HEK293 (cell line): ENCODE data around the gene TNNT3.
"Not testable (repeated sequence)": the region's sequence is repeated elsewhere in the genome, so short reads cannot be mapped to it uniquely, and the experiment has no call there.

ENCODE experiments used
- CTCF ChIA-PET: fragments of 350-600 bp; formaldehyde crosslinking; extraction: SDS; loops from one replicate; lab custom pipeline; 2021; ENCODE audit warnings: antibody characterized with exemption; lab: Yijun Ruan, JAX
- POLR2A ChIA-PET: fragments of 300-600 bp; formaldehyde crosslinking; extraction: SDS; loops from one replicate; lab custom pipeline; 2020; ENCODE audit warnings: antibody characterized with exemption, inconsistent platforms; lab: Yijun Ruan, JAX
- H3K27ac ChIP-seq: fragments of 200-500 bp; sonication (Bioruptor generic); 2 replicates; pipeline ENCODE4 v1.5.1; 2014; ENCODE audit warnings: low read depth, low read length, control low read depth, inconsistent platforms; ENCODE audit errors: extremely low read depth
- H3K36me3 ChIP-seq, 2 experiments: fragments of 200-500 bp in 1 of 2; sonication (Bioruptor generic) in 1 of 2; 1 replicate in 1 of 2; 2 replicates in 1 of 2; pipeline ENCODE4 v1.5.1; 2014 to 2017; ENCODE audit warnings: inconsistent platforms in 2 of 2, low read length in 2 of 2; ENCODE audit not compliant: control insufficient read depth in 2 of 2, insufficient read depth in 1 of 2
- H3K4me1 ChIP-seq: fragments of 200-500 bp; sonication (Bioruptor generic); 2 replicates; pipeline ENCODE4 v1.5.1; 2014; ENCODE audit warnings: mild to moderate bottlenecking, low read length, inconsistent platforms; ENCODE audit not compliant: control insufficient read depth, insufficient read depth
- H3K4me3 ChIP-seq: 2 replicates; pipeline ENCODE4 v1.5.1; 2011; ENCODE audit warnings: low read depth, mild to moderate bottlenecking, control low read depth, low read length, moderate library complexity
- H3K9me3 ChIP-seq: fragments of 200-500 bp; sonication (Bioruptor generic); 2 replicates; pipeline ENCODE4 v1.5.1; 2014; ENCODE audit warnings: low read depth, low read length, inconsistent platforms; ENCODE audit not compliant: control insufficient read depth, insufficient read depth
- GLIS2 ChIP-seq: fragments of 450-650 bp; formaldehyde crosslinking; IDR thresholded peaks from 2 replicates; pipeline ENCODE4 v1.5.1; 2016; ENCODE audit warnings: missing biosample characterization, missing genetic modification characterization
- HOXC10 ChIP-seq: sonication (generic); formaldehyde crosslinking; IDR thresholded peaks from 2 replicates; pipeline ENCODE4 v1.8.1; 2023; ENCODE audit warnings: mild to moderate bottlenecking, missing genetic modification reagents
- IKZF3 ChIP-seq: fragments of 450-650 bp; IDR thresholded peaks from 2 replicates; pipeline ENCODE4 v1.5.0; 2018; ENCODE audit warnings: missing biosample characterization, mild to moderate bottlenecking, missing genetic modification characterization, moderate library complexity
- KLF1 ChIP-seq: fragments of 450-650 bp; formaldehyde crosslinking; IDR thresholded peaks from 2 replicates; pipeline ENCODE4 v1.5.1; 2016; ENCODE audit warnings: missing biosample characterization, missing genetic modification characterization
- KLF17 ChIP-seq: fragments of 450-650 bp; formaldehyde crosslinking; IDR thresholded peaks from 2 replicates; pipeline ENCODE4 v1.5.1; 2016; ENCODE audit warnings: missing biosample characterization, missing genetic modification characterization
- PRDM6 ChIP-seq: fragments of 450-650 bp; formaldehyde crosslinking; IDR thresholded peaks from 2 replicates; pipeline ENCODE4 v1.5.1; 2017; ENCODE audit warnings: missing biosample characterization, missing genetic modification characterization
- SCRT1 ChIP-seq: fragments of 450-650 bp; formaldehyde crosslinking; IDR thresholded peaks from 2 replicates; pipeline ENCODE4 v1.5.1; 2016; ENCODE audit warnings: missing biosample characterization, missing genetic modification characterization, borderline replicate concordance
- ZBTB8A ChIP-seq: fragments of 450-650 bp; formaldehyde crosslinking; IDR thresholded peaks from 2 replicates; pipeline ENCODE4 v1.5.1; 2016; ENCODE audit warnings: missing biosample characterization, missing genetic modification characterization
- ZNF169 ChIP-seq: fragments of 450-650 bp; formaldehyde crosslinking; IDR thresholded peaks from 2 replicates; pipeline ENCODE4 v1.5.1; 2016; ENCODE audit warnings: missing biosample characterization, missing genetic modification characterization
- ZNF324 ChIP-seq: fragments of 450-650 bp; formaldehyde crosslinking; IDR thresholded peaks from 2 replicates; pipeline ENCODE4 v1.5.1; 2016; ENCODE audit warnings: missing biosample characterization, missing genetic modification characterization
- ZNF416 ChIP-seq: fragments of 450-650 bp; formaldehyde crosslinking; IDR thresholded peaks from 2 replicates; pipeline ENCODE4 v1.5.1; 2016; ENCODE audit warnings: missing biosample characterization, missing genetic modification characterization
- ZNF423 ChIP-seq: fragments of 450-650 bp; formaldehyde crosslinking; IDR thresholded peaks from 2 replicates; pipeline ENCODE4 v1.5.1; 2016; ENCODE audit warnings: missing biosample characterization, missing genetic modification characterization
- ZNF426 ChIP-seq: fragments of 450-650 bp; formaldehyde crosslinking; IDR thresholded peaks from 2 replicates; pipeline ENCODE4 v1.5.1; 2017; ENCODE audit warnings: missing biosample characterization, missing genetic modification characterization, mild to moderate bottlenecking, inconsistent platforms, moderate library complexity
- ZNF660 ChIP-seq: fragments of 450-650 bp; IDR thresholded peaks from 2 replicates; pipeline ENCODE4 v1.5.1; 2018; ENCODE audit warnings: missing biosample characterization, mild to moderate bottlenecking, missing genetic modification characterization
- ZNF707 ChIP-seq: fragments of 450-650 bp; formaldehyde crosslinking; IDR thresholded peaks from 2 replicates; pipeline ENCODE4 v1.5.1; 2016; ENCODE audit warnings: missing biosample characterization, missing genetic modification characterization
- ZSCAN23 ChIP-seq: fragments of 450-650 bp; formaldehyde crosslinking; IDR thresholded peaks from 2 replicates; pipeline ENCODE4 v1.5.1; 2016; ENCODE audit warnings: missing biosample characterization, missing genetic modification characterization
- TF ChIP-seq, protein P1 (sequence below): fragments of 450-650 bp; formaldehyde crosslinking; IDR thresholded peaks from 2 replicates; pipeline ENCODE4 v1.5.1; 2017; ENCODE audit warnings: missing biosample characterization, missing genetic modification characterization
- TF ChIP-seq, protein P2 (sequence below): fragments of 450-650 bp; formaldehyde crosslinking; IDR thresholded peaks from 2 replicates; pipeline ENCODE4 v1.5.1; 2016; ENCODE audit warnings: missing biosample characterization, missing genetic modification characterization
- TF ChIP-seq, protein P3 (sequence below): fragments of 450-650 bp; formaldehyde crosslinking; IDR thresholded peaks from 2 replicates; pipeline ENCODE4 v1.5.1; 2016; ENCODE audit warnings: missing biosample characterization, missing genetic modification characterization

The TNNT3 gene

DNA sequence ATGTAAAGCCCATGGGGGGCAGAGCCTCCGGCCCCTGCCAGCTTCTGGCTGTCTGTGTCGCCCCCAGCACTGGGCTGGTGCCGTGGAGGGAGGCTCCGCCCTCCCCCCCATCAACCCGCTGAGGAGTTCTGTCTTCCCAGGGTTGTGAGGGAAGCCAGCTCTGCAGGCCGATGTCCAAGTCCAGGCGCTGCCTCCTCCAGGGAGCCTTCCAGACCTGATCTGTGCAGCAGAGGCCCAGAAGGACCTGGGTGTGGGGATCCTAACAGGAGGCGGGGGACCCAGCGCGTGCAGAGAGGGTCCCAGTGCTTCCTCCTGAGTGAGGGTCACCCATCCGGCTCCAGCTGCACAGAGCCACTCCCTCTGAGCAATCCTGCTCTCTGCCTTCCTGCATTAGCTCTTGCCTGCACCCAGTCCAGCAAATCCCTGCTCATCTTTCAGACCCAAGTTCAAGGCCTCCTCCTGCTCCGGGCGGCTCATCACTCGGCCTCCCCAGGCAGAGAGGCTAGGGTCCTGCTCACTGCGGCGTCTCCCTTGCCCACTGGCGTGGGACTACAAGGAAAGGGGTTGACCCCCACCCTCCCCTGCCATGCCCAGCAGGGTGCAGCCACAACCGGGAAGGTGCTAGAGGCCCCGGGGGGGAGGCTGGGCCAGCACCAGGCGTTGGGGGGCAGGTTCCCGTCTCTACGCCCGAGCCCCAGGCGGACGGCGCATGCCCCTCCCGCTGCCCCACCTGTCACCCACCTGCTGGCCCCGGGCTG is 44.2 kb upstream of the TNNT3 start (continued):
- TF ChIP-seq, protein P1, sequence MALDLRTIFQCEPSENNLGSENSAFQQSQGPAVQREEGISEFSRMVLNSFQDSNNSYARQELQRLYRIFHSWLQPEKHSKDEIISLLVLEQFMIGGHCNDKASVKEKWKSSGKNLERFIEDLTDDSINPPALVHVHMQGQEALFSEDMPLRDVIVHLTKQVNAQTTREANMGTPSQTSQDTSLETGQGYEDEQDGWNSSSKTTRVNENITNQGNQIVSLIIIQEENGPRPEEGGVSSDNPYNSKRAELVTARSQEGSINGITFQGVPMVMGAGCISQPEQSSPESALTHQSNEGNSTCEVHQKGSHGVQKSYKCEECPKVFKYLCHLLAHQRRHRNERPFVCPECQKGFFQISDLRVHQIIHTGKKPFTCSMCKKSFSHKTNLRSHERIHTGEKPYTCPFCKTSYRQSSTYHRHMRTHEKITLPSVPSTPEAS, result no peak
- no peak for TF ChIP-seq IKZF3 (tag by site-specific recombination)
- no peak for TF ChIP-seq KLF17 (tag by site-specific recombination)
- no peak for TF ChIP-seq ZNF660 (tag by site-specific recombination)
- TF ChIP-seq ZSCAN23 (tag by site-specific recombination), result no peak
- no peak for TF ChIP-seq ZNF169 (tag by site-specific recombination)
- TF ChIP-seq, protein P2, sequence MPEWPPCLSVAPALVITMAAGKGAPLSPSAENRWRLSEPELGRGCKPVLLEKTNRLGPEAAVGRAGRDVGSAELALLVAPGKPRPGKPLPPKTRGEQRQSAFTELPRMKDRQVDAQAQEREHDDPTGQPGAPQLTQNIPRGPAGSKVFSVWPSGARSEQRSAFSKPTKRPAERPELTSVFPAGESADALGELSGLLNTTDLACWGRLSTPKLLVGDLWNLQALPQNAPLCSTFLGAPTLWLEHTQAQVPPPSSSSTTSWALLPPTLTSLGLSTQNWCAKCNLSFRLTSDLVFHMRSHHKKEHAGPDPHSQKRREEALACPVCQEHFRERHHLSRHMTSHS (tag by site-specific recombination), result no peak
- no peak for TF ChIP-seq ZNF324 (tag by site-specific recombination)
- TF ChIP-seq ZNF426 (tag by site-specific recombination), result no peak
- no peak for TF ChIP-seq PRDM6 (tag by site-specific recombination)
- no peak for TF ChIP-seq SCRT1 (tag by site-specific recombination)
- no peak for TF ChIP-seq ZBTB8A
- no peak for TF ChIP-seq ZNF707 (tag by site-specific recombination)
- no peak for TF ChIP-seq HOXC10 (CRISPR knock-in tag)
- no peak for TF ChIP-seq ZNF423 (tag by site-specific recombination)
- TF ChIP-seq, all 188 proteins: peak for 0

- H3K36me3 ChIP-seq, H3K4me1 ChIP-seq, H3K9me3 ChIP-seq, H3K27ac ChIP-seq, POLR2A ChIA-PET, H3K4me3 ChIP-seq: not testable (repeated sequence)
- TF ChIP-seq KLF1 (tag by site-specific recombination), result peak; percentile 64
- CTCF ChIA-PET, result interaction anchor here (0.5 to 2.9 kb wide), 16 partner anchors 13 to 281 kb away, joined by 3 to 30 read pairs (median 4); no protein-coding TSS in a partner anchor
Measured at GRCh38 chr11:1875851-1876301, 43.6 kb upstream of the TNNT3 start.

DNA sequence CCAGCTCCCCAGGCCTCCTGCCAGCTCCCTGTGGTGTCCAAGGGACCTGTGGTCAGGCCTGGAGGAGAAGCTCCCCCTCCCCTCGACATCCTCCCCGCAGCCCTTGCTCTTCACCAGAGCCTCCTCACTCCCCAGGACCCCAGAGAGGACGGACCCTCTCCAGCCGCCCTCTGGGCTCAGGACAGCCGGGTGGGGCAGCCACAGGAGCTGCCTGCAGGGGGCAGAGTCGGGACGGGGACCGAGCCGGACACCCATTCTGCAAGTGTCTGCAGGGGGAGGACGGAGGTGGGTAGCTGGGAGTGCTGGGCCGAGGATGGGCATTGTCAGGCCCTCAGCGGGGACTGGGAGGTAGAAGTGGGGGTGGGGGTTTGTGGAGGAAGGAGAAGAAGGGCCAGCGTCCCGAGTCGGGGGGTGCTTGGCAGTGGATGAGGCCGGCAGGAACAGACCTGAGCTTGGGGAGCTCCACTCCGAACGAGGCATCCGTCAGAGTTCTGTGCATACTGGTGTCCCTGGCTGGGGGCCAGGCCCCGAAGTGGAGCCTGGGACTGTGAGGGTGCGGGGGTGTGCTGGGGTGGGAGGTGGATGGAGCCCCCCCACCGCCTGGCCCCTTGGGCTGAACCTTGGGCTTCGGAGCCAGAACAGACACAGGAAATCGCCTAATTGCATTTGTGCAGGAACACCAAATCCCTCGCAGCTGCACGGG is 43.0 kb upstream of the TNNT3 start:
- no peaks in the 10 kb centered on the region for H3K36me3 ChIP-seq
- ChIA-PET POLR2A (no interaction called here), CTCF (interaction anchor here (0.5 to 3.5 kb wide), 22 partner anchors 14 to 311 kb away, joined by 3 to 30 read pairs (median 4); no protein-coding TSS in a partner anchor)
- H3K4me3 ChIP-seq, result no peak overlapping the region
- no peaks in the 10 kb centered on the region for H3K4me1 ChIP-seq
- no peaks in the 10 kb centered on the region for H3K9me3 ChIP-seq
- H3K27ac ChIP-seq, result no peak overlapping the region
- TF ChIP-seq GLIS2 (no peak), ZNF416 (tag by site-specific recombination) (no peak)
- TF ChIP-seq, protein P3, sequence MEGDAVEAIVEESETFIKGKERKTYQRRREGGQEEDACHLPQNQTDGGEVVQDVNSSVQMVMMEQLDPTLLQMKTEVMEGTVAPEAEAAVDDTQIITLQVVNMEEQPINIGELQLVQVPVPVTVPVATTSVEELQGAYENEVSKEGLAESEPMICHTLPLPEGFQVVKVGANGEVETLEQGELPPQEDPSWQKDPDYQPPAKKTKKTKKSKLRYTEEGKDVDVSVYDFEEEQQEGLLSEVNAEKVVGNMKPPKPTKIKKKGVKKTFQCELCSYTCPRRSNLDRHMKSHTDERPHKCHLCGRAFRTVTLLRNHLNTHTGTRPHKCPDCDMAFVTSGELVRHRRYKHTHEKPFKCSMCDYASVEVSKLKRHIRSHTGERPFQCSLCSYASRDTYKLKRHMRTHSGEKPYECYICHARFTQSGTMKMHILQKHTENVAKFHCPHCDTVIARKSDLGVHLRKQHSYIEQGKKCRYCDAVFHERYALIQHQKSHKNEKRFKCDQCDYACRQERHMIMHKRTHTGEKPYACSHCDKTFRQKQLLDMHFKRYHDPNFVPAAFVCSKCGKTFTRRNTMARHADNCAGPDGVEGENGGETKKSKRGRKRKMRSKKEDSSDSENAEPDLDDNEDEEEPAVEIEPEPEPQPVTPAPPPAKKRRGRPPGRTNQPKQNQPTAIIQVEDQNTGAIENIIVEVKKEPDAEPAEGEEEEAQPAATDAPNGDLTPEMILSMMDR, result peak; percentile 15; the same call in 1 of the 2 replicates
